ENCODE data around the gene CTPS2.
"Not testable (repeated sequence)": the region's sequence is repeated elsewhere in the genome, so short reads cannot be mapped to it uniquely, and the experiment has no call there.

CTPS2 gene, protein sequence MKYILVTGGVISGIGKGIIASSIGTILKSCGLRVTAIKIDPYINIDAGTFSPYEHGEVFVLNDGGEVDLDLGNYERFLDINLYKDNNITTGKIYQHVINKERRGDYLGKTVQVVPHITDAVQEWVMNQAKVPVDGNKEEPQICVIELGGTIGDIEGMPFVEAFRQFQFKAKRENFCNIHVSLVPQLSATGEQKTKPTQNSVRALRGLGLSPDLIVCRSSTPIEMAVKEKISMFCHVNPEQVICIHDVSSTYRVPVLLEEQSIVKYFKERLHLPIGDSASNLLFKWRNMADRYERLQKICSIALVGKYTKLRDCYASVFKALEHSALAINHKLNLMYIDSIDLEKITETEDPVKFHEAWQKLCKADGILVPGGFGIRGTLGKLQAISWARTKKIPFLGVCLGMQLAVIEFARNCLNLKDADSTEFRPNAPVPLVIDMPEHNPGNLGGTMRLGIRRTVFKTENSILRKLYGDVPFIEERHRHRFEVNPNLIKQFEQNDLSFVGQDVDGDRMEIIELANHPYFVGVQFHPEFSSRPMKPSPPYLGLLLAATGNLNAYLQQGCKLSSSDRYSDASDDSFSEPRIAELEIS

DNA sequence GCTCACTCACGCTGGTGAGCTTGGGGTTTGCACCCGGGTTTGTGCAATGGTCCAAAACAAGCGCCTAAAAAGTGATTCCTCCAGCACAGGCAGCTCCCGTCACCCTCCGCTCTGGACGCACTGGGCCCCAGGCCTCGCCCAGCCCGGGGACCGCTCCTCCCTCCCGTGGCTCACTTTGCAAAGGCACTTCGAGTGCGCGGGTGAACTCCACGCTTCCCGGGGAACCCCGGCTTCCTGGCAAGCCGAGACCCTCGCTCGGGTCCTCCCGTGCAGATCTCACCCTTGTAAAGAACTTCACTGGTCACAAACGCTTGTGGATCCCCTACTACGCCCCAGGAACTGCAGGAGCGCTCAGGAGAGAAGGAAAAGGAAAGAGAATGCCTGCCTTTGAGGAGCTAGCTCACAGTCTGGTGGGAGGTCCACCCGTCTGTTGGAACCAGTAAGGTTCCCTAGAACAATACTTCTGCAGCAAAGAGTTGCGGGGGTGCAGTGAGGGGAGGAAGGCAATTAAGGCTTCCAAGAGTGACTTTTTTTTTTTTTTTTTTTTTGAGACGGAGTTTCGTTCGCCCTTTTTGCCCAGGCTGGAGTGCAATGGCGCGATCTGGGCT is at the start of gene CTPS2:
TSS of gene CTPS2 (minus strand) at position 122 of the 608 bp plus-strand sequence. CDS start 9,767 bp downstream, outside the sequence.
- DNase-seq (ENCODE audit: low read depth): no peak

- not testable (repeated sequence) for DNase-seq (ENCODE audit: low read depth)
These were observed 49.0 kb upstream of the CTPS2 start for GRCh38 chrX:16761500-16761899.

DNA sequence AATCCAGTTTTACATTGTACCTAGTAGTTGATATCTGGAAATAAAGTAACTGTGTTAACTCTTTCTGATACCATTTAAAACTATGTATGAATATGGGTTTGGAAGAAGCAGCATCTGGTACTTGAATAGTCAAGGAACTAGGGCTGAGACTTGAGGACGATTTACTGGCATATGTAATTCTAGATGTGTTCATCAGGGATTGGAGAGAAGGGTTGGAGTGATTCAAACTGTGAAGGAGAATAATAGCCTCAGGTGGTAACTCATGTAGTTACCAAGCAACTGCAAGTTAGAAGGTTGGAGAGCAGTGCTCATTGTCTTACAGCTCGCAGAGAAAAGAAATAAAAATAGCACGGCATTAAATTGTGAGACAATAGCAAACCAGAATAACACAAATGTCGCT is 44.3 kb upstream of the CTPS2 start:
- DNase-seq (ENCODE audit: low read depth): no peak

GRCh38 chrX:16754019-16754418 is 41.5 kb upstream of the CTPS2 start:
- no peak for DNase-seq (ENCODE audit: low read depth)

GRCh38 chrX:16750136-16750535 is 37.7 kb upstream of the CTPS2 start:
- DNase-seq (ENCODE audit: low read depth): no peak

GRCh38 chrX:16748425-16748824 is 36.0 kb upstream of the CTPS2 start:
- no peak for DNase-seq (ENCODE audit: low read depth)

DNA sequence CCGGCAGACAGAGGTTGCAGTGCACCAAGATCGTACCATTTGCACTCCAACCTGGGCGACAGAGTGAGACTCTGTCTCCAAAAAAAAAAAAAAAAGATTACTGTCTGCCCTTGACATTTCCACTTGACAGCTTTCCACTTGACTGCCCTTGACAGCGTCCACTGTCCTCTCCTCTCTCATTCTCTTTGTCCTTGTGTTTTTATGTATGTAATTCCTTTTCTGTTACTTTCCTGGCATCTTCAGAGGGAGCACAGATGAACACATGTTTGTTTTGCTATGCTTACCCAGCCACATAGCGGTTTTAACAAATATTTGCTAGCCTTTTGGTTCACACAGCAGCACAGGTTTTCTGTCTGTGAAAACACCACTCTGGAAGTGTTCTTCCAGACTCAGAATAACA is 33.2 kb upstream of the CTPS2 start:
- DNase-seq (ENCODE audit: low read depth): no peak

GRCh38 chrX:16745102-16745501 is 32.6 kb upstream of the CTPS2 start:
- DNase-seq (ENCODE audit: low read depth): no peak

DNA sequence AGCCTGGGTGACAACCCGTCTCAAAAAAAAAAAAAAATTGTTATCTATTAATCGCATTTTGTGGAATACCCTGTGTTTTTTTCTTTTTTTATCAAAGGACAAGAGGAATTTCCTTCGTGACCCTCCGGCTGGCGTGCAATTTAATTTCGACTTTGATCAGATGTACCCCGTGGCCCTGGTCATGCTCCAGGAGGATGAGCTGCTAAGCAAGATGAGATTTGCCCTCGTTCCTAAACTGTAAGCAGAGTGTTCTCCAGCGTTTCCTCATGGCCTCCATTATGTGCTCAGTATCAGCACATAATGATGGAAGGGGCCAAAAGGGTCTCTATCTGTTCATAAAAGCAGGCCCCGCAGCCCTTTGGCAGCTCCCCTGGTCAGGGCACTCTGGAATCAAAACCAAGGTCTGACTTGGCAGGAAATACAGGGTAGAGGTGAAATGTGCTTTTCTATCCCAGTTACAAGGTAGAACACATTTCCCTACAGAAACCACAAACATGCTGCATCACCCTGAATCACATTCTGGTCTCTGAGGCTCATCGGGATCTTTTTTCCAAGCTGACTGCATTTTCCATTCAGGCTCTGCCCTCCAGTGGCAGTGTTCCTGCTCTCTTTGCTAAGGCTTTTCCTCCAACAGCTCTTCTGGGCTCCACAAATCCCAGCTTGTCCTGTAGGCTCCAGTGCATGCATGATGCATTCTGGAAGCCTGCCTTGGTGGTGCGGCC is 31.3 kb upstream of the CTPS2 start:
- DNase-seq (ENCODE audit: low read depth): no peak

GRCh38 chrX:16739574-16739973 is 27.1 kb upstream of the CTPS2 start:
- DNase-seq (ENCODE audit: low read depth): no peak

DNA sequence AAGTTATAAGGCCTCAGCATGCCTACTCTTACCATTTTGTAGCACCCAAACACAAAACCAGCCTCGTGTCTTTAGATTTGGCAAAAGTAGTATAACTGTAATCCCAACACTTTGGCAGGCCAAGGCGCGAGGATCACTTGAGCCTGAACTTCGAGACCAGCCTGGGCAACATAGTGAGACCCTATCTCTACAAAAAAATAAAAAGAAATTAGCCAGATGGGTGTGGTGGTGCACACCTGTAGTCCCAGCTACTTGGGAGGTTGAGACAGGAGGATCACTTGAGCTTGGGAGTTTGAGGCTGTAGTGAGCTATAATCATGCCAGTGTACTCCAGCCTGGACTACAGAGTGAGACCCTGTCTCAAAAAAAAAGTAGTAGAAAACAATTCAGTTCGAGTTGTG is 24.6 kb upstream of the CTPS2 start:
- no peak for DNase-seq (ENCODE audit: low read depth)

GRCh38 chrX:16733013-16733412 is 20.5 kb upstream of the CTPS2 start:
- DNase-seq (ENCODE audit: low read depth): no peak

DNA sequence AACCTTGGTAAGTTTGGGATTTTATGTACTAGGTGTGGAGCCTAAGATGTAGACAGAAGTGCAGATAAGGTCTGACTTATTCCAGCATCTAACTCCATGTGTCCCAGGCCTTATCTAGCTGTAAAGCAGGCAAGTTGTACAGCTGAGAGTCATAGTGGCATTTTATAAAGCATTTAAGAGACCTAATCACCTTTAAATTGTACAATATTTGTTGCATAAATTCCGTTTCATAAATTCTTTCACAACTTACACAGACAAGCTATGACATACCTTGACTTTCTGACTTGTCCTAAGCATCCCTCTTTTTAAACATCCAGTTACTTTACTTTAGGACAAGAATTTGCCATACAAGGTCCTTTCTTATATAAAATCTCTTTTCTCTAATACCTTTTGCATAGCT is 18.0 kb upstream of the CTPS2 start:
- no peak for DNase-seq (ENCODE audit: low read depth)

- DNase-seq (ENCODE audit: low read depth): no peak
These were observed 15.2 kb upstream of the CTPS2 start for GRCh38 chrX:16727637-16728036.

- not testable (repeated sequence) for DNase-seq (ENCODE audit: low read depth)
These were observed 14.0 kb upstream of the CTPS2 start for GRCh38 chrX:16726347-16726988.

- no peak for DNase-seq (ENCODE audit: low read depth)
These were observed 12.6 kb upstream of the CTPS2 start for GRCh38 chrX:16725072-16725471.

GRCh38 chrX:16722481-16722880 is 10.0 kb upstream of the CTPS2 start:
- no peak for DNase-seq (ENCODE audit: low read depth)

DNA sequence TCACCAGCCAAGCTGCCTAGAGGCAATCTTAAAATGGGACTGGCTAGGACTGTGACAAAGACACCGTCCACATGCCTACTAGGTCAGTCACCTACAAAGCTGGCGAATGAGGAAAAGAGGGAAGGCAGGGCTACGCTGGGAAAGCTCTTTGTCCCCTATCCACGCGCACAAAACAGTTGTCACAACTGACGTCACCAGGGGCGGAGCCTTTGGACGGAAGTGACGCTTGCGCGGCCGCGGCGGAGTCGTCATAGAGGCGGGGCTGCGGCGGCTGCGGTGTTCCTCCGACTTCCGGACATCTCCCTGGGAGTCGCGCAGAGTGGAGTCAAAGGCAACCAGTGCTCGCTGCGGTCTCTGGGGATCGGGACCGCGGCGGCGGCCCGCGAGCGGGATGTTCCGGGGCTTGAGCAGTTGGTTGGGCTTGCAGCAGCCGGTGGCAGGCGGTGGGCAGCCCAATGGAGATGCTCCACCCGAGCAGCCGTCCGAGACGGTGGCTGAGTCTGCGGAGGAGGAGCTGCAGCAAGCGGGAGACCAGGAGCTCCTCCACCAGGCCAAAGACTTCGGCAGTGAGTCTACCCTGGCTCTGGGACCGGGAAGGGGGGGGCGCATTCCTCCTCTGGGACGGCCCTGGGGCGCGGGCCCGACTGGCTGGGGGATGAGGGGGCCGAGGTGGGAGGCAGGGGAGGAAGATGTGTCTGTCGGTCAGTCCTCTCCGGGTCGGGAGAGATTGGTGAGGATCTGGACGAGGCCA is 7.0 kb upstream of the CTPS2 start, which contains the start of gene SYAP1:
TSS of gene SYAP1 (plus strand) at position 279 of the 751 bp plus-strand sequence. CDS start at position 392, 113 bp downstream.
- DNase-seq (ENCODE audit: low read depth): peak; percentile 79

- no peak for DNase-seq (ENCODE audit: low read depth)
These were observed 6.4 kb upstream of the CTPS2 start for GRCh38 chrX:16718824-16719333.

- not testable (repeated sequence) for DNase-seq (ENCODE audit: low read depth)
These were observed 4.0 kb upstream of the CTPS2 start for GRCh38 chrX:16716451-16716850.

GRCh38 chrX:16715638-16716037 is 3.2 kb upstream of the CTPS2 start:
- not testable (repeated sequence) for DNase-seq (ENCODE audit: low read depth)

Data from stimulated activated CD8-positive, alpha-beta memory T cell treated with anti-CD3 and anti-CD28 coated beads, Interleukin-7, amount 100 ng/mL, for 24 hours (primary cell).